DMS 273 (cell line): Measurements from ENCODE around the gene PRRC1.

Source experiments
- DNase-seq: peaks from one replicate; lab custom pipeline; 2025; ENCODE audit not compliant: unreplicated experiment; lab: John Stamatoyannopoulos, UW

PRRC1 gene

GRCh38 chr5:127517480-127518318 lies at the start of gene PRRC1:
TSS of gene PRRC1 (plus strand) at chr5:127517640. CDS start at chr5:127523480, 5,840 bp downstream.
- peak; percentile 93 for DNase-seq

- no peak for DNase-seq
Measured at GRCh38 chr5:127471211-127471610, 46.2 kb upstream of the PRRC1 start.

GRCh38 chr5:127472700-127473099 lies 44.7 kb upstream of the PRRC1 start:
- DNase-seq: no peak

GRCh38 chr5:127486471-127486870 lies 31.0 kb upstream of the PRRC1 start:
- DNase-seq: no peak

GRCh38 chr5:127492854-127493738 lies 24.3 kb upstream of the PRRC1 start:
- DNase-seq: peak; percentile 77

- no peak for DNase-seq
Measured at GRCh38 chr5:127498548-127498947, 18.9 kb upstream of the PRRC1 start.

- DNase-seq: no peak
Measured at GRCh38 chr5:127505905-127506304, 11.5 kb upstream of the PRRC1 start.

GRCh38 chr5:127506616-127507015 lies 10.8 kb upstream of the PRRC1 start:
- no peak for DNase-seq

GRCh38 chr5:127508644-127509373 lies 8.6 kb upstream of the PRRC1 start:
- no peak for DNase-seq

- DNase-seq: peak; percentile 36
Measured at GRCh38 chr5:127513408-127513970, 4.0 kb upstream of the PRRC1 start.

- DNase-seq: no peak
Measured at GRCh38 chr5:127514816-127515215, 2.6 kb upstream of the PRRC1 start.

- no peak for DNase-seq
Measured at GRCh38 chr5:127515693-127516440, 1.6 kb upstream of the PRRC1 start.

GRCh38 chr5:127517110-127517479 lies 345 bp upstream of the PRRC1 start:
- no peak for DNase-seq

GRCh38 chr5:127518319-127518621 lies 830 bp downstream of the PRRC1 start:
- no peak for DNase-seq

GRCh38 chr5:127519527-127519926 lies 2.1 kb downstream of the PRRC1 start:
- DNase-seq: no peak

- no peak for DNase-seq
Measured at GRCh38 chr5:127521138-127521770, 3.8 kb downstream of the PRRC1 start.

- DNase-seq: no peak
Measured at GRCh38 chr5:127525181-127525580, 7.7 kb downstream of the PRRC1 start.

- no peak for DNase-seq
Measured at GRCh38 chr5:127529904-127530682, 12.7 kb downstream of the PRRC1 start.

GRCh38 chr5:127536687-127537086 lies 19.2 kb downstream of the PRRC1 start:
- DNase-seq: peak; percentile 4
